Caki2 (cell line): ENCODE results near the gene FLNC. TPM values are rescaled to one million over a fixed set of nuclear protein-coding genes. Genes with fewer than 3 reads are reported as not detected.

Experiments used
- DNase-seq: peaks from one replicate; pipeline ENCODE4 v3.0.0-alpha.2; 2015; ENCODE audit warnings: low read depth
- in situ Hi-C: cut with HindIII; loops from 2 replicates; pipeline ENCODE4 v1.10.0; 2016; ENCODE audit warnings: low sequenced_read_pairs, low pct_unique_long_range_greater_than_20kb, mixed read lengths
- total RNA-seq: library from RNA; depleted of rRNA; stranded (reverse); fragments of >200 nt; shearing (Covaris generic); gene quantifications from 2 replicates; pipeline ENCODE4 v1.2.3, GENCODE V29; 2014; ENCODE audit warnings: low replicate concordance

Gene FLNC
- total RNA-seq, 1 experiment from 2014 or later, result not detected

GRCh38 chr7:128827971-128828711, 2.1 kb upstream of the FLNC start:
- no peak for DNase-seq
- in situ Hi-C loops, result no loop called here

- DNase-seq, result no peak
- in situ Hi-C loops, result no loop called here
These were observed 627 bp upstream of the FLNC start for GRCh38 chr7:128829391-128830166.

DNA sequence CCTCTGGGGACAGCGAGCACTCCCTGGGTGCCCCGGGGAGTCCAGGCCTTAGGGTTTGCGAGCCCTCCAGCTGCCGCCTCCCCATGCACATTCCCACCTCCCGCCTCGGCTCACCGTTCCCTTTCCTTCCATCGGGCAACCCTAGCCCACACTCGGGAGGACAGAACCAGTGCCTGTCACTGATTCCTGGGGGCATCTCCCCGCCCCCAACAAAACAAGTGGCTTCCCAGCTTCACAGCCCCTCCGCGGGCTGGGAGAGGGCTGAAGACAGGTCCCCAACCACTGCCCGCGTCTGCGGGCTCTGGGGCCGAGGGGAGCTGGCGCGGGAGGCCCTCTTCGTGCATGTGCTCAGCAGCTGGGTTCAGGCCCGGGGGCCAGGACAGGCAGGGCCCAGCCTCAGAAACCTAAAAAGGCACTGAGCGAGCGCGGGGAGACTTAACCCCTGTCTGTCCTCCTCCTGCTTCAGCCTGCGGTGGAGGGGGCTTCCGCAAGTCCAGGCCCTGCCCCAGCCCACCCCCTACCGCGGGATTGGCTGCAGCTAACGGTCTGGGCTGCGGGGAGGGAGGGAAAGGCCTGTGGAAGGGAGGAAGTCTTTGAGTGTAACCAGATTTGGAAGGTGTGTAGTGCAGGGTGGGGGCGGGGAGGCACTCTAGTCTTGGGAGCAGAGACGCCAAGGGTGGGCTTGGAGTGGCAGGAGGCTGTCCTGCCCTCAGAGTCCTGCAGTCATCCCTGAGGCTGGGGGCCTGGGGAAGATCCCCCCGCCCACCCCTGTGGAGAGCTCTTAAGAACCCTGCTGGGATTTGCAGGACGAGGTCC, 1.2 kb downstream of the FLNC start:
- in situ Hi-C loops, result no loop called here
- DNase-seq, result no peak

- DNase-seq, result no peak
- in situ Hi-C loops, result no loop called here
These were observed 2.0 kb downstream of the FLNC start for GRCh38 chr7:128831994-128832879.

DNA sequence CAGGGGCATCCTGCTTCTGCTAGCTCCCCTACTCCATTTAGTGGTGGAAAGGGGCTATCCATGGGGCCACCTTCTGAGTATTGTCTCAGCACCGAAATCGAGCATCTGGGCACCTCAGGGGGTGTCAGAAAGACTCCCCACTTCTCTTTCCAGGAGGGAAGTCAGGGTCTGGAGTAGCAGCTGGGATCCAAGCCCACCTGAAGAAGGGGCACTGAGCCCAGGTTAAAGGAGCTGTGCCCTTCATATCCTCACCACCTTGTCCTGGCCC, 2.6 kb downstream of the FLNC start:
- no peak for DNase-seq
- in situ Hi-C loops, result no loop called here

DNA sequence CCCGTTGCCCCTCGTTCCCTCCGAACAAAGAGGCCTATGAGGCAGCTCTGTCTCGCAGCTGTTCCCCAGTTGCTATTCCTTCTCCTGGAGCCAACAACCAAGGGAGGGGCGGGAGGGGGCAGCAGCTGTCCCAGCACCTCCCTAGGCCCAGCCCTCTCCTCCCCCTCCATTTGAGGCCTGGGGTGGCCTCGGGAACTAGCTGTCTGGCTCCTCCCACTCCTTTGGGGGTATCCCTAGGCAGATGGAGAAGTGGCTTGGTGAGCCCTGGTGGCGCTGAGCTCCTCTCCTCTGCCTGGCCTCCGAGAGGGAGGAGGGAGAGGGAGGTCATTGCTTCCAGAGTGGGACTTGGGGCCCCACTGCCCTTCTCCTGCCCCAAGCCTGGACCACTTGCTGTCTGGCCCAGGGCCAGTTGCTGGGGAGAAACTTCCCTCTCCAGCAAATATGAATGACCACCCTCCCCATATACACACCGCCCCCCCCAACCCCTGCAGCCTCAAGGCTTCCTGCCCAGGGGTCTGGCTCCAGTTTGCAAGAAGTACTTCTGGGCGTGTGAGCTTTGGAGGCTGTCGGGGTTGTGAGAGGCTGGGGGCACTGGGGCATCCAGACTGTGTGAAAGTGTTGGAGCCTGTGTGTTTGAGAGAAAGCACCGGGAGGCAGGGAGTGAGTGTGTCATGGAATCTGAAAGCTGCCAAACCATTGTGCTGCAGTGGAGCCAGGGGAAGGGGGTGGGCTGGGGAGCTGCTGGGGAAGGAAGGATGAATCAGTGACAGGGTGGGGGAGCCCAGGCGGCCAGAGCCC, 3.1 kb downstream of the FLNC start:
- DNase-seq, result no peak
- in situ Hi-C loops, result no loop called here

DNA sequence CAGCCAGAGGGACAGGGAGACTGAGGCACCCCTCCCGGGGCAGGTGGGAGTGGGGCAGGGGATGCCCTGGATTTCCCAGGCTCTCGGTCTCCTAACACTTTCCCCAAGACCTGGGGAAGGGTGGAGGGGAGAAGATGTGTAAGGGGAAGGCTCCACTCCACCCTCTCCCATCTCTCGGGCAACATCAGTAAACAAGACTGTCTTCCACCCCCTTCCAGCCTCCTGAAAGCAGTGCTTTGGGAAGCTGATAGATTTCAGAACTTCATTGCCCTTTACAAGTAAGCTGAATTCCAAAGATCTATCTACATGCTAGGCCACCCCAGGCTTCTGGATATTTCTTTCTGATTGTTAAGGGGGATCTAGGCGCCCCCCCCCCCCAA, 3.7 kb downstream of the FLNC start:
- no peak for DNase-seq
- in situ Hi-C loops, result no loop called here

DNA sequence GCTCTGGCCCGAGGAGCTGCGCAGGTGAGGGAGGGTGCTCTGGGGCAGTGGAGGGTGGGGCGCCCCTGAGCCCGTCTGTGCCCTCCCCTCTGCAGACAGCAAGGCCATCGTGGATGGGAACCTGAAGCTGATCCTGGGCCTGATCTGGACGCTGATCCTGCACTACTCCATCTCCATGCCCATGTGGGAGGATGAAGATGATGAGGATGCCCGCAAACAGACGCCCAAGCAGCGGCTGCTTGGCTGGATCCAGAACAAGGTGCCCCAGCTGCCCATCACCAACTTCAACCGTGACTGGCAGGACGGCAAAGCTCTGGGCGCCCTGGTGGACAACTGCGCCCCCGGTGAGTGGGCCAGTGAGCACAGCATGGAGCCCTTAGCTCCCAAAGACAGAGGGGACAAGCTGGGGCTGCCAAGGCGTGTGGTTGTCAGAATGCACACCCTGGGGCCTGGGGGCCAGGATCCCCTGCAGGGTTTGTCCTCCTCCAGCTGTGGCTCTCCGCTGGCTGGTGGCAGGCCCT, 5.1 kb downstream of the FLNC start:
- no peak for DNase-seq
- in situ Hi-C loops, result no loop called here

DNA sequence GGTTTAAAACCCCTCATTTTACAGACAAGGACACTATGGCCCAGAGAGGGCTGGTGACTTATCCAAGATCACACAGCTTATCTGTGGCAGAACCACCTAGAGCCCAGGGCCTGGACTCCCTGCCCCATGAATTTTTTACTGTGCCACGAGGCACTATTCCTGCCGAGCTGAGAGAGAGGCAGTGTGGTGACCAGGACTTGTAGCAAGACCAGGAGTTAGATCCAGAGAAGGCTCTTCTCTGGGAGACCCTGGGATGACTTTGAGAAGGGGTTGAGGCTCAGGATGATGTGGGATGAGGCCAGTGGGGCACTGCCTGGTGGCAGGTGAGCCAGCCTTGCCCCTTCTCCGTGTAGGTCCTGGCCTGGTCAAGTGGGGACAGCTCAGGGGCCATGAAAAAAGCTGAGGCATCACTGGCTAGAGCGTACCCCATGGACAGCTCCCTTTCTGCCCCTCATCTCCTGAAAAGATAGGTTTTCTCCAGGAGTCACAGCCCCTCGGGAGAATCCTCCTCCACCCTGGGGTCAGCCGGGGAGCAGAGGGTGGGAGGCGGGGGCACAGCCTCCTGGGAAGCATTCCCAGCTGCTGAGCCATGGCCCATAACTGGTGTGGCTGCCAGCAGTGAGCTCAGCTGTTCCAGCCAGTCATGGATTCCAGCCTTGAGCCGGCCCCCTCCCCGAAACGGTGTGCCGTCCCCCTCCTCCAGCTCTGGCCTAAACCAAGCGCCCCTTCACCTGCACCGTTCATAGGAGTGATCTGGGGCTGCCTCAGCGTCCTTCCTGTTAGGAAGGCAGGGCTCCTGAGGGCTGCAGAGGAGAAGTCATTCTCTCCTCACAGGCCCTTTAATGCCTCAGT, 5.8 kb downstream of the FLNC start:
- in situ Hi-C loops, result no loop called here
- DNase-seq, result no peak

DNA sequence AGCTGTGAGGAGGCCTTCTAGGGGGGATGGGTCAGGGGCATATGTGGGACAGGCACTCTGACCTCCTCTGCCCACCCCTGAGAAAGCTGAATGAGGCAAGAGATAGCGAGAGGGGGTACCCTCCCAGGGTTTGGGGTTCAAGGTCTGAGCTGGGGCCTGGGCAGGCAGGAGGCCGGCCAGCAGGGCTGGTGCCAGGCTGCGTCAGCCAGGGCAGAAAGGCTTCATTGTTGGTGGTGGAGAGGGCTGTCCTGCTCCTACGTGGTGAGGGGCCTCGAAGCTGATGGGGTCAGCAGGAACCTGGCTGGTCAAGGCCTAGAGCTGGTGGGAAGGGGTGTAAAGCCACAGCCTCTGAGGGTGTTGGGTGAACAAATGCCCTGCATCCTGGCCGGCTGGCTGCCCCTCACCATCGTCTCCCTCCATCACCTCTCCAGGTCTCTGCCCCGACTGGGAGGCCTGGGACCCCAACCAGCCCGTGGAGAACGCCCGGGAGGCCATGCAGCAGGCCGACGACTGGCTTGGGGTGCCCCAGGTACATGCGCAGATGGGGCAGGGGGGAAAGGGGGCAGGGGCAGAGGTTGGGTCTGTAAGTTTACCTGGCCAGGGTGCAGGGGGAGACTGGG, 6.6 kb downstream of the FLNC start:
- in situ Hi-C loops, result no loop called here

GRCh38 chr7:128837521-128837921, 7.3 kb downstream of the FLNC start:
- in situ Hi-C loops, result no loop called here

More for the DNA sequence above, 6.6 kb downstream of the FLNC start:
- DNase-seq, result no peak

DNA sequence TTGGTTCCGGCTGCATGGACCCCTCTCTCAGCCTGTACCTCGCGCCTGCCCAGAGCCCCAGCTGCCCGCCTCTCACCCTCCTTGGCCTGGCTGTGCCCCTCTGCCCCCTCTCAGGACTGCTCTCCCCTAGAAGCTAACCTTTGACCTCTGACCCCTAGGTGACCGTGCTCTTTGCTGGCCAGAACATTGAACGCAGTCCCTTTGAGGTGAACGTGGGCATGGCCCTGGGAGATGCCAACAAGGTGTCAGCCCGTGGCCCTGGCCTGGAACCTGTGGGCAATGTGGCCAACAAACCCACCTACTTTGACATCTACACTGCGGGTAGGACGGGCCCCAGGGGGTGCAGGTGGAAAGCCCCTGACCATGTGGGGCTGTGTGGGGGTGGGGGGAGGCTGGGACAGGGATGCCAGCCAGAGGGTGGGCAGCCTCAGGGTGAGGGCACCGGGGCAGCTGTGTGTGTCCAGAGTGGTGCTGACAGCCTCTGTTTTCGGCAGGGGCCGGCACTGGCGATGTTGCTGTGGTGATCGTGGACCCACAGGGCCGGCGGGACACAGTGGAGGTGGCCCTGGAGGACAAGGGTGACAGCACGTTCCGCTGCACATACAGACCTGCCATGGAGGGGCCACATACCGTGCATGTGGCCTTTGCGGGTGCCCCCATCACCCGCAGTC, 8.0 kb downstream of the FLNC start:
- in situ Hi-C loops, result no loop called here
- DNase-seq, result no peak

More at GRCh38 chr7:128837521-128837921, 7.3 kb downstream of the FLNC start:
- no peak for DNase-seq

GRCh38 chr7:128838981-128839731, 8.9 kb downstream of the FLNC start:
- DNase-seq, result no peak
- in situ Hi-C loops, result no loop called here

DNA sequence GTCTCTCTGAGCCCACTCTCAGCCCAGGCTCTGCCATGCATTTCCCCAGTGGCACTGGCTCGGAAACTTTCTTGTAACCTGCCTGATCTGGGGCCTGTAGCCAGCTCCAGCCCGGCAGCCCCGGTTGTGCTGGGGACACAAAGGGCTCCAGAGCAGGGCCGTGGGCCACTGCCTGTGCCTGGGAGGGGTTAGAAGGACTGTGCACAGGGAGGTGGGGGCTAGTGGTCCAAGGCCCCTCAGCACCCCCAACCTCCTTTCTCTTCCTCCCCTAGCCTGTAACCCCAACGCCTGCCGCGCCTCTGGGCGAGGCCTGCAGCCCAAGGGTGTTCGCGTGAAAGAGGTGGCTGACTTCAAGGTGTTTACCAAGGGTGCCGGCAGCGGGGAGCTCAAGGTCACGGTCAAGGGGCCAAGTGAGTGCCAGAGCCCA, 9.6 kb downstream of the FLNC start:
- in situ Hi-C loops, result no loop called here
- DNase-seq, result no peak
